Stimulated activated CD8-positive, alpha-beta memory T cell treated with anti-CD3 and anti-CD28 coated beads, Interleukin-7, amount 100 ng/mL, for 4 hours (primary cell): Measurements from ENCODE around the gene HMG20B.

Experiments
- DNase-seq, 2 donors: peaks; one replicate each; pipeline ENCODE4 v3.0.0-alpha.2; 2020; ENCODE audit warnings: low read depth in 2 of 2

HMG20B gene

DNA sequence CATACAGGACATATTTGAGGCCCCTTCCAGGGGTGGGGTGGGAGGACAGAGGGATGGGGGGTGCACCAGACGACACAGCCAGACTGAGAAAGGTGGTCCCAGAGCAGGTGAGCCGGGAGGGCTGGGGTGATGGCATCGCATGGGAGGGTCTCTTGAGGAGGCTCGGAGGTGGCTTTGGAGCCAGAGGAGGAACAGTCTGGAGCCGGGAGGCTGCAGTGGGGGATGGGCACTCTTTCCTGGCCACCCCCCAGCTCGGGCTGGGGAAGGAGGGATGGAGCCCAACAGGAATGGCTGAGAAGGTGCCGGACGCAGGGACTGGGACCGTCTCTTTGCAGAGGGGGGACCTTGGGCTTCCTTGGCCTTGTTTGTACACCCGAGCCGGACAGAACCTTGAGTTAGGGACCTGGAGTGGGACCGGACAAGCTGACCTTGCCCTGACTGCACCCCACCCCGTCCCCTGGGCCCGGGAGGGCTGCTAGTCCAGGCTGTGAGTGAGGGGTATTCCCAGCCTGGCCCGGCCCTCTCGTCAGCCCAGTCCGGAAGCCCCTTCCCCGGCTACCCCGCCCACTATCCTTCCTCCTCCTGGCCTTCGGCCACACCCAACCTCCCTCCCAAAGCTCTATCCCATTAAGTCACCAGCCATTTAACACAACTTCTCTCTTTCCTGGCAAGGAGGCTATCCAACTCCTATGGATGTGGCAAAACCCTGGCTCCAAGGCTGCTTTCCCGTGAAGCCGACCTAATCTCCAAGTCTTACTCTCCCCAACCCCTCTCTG is 34.7 kb downstream of the HMG20B start:
- DNase-seq = no peak

DNA sequence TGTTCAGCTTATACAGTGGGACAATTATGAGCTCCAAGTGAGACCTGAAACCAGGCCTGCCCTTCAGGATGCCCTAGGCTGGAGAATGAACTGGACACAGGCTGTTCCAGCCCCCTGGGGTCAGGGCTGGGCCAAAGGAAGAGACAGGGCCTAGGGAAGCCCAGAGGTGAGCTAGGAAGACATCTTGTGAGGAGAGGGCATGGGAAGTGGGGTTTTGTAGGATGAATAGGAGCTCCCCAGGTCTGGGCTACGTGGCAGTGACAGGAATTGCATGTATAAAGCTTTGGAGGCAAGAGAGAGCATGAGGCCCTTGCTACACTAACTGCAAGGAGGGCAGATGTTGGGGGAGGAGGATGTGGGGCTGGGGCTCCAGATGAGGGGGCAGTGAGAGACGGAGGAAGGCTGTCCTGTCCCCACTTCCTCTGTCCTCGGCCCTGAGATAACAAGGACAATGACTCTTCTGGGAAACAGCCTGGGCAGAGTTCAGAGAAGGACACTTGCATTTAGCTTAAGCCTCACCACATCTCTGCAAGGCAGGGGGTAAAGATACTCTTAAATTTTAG is 35.4 kb downstream of the HMG20B start:
- DNase-seq = no peak

DNA sequence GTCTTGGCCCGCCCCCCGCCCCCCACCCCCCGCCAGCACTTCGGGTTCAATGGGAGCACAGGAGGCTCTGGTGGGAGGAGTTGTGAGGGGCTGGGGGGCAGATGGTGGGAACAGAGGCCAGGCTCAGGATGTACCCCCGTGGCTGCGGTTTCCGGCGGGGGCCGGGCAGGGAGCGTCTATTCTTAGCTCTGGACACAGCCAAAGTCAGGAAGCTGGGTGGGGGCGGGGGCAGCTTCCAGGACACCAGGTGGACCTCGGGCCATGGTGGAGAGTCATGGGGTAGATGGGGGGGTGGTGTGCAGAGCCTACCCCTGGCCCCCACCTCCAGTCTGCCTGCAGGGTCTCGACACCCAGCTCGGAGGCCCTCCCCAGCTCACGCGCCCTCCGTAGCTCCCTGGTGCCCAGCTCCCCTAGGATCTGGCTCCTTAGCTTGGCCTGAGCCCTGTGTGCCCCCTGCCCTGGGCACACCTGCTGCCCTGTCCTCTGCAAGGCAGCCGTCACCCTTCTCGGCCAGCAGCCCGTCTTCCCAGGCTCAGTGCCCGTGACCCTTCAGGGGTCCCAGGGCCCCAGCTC is 36.1 kb downstream of the HMG20B start:
- DNase-seq = no peak

DNA sequence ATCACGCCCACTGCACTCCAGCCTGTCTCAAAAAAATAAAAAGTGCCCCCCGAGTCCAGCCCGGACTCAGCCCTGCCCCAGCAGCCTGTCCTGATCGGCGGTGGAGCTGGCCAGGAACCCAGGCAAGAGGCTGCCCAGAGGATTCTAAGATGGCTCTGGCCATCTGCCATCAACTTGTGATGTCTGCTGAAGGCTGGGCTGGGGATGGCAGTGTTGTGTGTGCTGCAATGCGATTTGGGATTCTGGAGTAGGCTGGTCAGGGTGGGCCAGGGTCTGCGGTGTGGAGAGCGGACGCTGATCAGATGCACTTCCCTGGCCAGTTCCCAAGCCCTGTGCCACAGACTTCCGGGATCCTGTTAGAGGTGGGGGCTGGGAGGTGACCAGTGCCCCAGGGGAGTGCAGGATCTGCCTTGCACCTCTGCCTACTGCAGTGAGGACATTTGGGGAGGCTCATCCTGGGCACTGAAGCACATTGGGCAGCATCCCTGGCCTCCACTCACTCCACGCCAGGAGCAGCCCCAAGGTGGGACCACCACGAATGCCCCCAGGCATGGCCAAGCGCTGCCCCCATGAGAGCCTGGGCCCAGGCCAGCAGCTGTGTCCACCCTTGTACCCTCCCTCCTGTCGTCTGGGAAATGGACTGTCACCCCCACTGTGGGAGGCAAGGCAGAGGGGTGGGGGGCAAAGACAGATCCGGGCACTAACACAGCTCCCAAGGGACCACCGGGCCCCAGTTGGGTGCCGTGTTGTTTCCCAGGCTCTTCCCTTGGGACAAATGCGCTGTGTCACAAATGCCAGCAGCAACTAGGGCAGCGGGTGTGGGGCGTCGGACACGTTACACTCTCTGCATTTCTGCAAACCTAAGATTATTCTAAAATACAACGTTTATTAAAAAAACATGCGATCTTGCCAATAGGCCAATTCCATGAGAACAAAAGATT is 37.3 kb downstream of the HMG20B start:
- DNase-seq = no peak

DNA sequence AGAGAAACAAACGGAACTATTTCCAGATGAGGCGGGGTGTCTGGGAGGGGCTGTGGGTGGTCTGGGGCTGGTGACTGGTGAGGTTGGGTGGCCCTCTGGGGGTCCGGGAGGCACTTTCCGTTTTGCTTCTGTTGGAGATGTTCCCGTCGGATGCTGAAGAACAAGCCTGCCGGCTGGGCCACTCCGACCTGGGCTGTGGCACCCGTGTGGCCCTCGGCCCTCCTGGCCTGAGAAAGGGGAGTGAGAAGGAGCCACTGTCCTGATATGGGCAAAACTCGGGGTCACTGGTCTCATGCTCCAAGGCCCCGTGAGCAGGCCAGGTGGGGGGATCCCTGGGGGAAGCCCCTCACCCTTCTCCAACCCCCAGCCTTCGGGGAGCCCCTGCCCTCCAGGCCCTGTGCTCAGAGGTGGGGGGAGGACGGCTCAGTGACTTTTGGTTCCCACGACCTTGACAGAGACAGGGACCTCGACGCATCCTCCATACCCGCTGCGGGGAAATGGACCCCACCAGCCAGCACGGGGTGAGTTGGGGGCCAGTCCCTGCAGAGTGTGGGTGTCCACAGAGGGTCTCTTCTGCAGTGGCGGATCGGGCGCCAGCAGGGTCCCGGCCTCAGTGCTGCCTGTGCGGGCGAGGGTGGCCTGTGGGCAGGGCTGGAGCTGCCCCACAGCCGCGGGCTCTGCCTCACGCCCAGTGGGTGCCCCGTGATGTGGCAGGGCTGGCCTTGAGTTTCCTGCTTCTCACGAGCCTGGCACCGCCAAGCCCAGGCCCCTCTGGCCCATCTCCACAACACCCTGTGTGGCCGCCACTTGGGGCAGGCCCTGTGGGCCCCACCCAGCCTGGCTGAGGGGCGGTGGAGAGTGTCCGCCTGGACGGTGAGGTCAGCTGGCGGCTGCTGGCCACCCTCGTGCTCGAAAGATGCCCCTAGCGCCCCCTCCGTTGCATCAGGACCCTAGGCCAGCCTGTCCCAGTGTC is 38.3 kb downstream of the HMG20B start:
- DNase-seq = no peak

DNA sequence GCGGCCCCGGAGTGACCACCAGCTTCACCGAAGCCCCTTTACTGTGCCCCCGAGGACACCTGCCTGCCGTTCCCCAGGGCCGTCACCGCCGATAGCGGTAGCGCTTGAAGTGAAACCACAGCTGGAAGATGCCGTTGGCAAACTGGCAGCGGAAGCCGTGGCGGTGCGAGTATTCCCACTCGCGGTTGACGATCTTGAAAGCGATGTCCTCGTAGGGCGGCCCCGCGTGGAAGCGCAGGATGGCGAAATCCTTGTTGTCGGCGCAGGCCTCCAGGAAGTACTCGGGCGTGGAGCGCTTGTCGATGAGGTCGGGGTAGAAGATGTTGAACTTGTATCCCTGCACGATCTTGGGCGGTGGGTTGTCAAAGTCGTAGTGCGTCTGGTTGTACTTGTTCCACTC is 39.1 kb downstream of the HMG20B start:
- no peak for DNase-seq

DNA sequence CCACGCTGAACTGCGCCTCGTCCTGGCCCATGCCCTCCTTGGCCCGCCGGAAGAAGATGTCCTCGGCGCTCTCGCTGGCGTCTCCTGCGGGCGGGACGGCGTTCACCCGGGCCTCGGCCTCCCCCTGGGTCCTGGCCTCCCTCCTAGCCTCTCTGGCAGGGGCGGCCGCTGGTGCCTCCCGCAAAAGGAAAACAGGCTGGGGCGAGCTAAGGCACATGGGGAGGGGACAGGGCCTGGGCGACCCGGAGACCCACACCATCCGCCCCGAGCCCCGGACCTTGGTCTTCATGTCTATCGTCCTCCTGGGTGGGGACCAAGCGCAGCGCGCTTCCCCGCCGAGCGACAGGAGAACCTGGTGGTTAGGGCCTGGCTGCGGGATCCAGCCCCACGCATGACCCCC is 39.6 kb downstream of the HMG20B start:
- DNase-seq = no peak

DNA sequence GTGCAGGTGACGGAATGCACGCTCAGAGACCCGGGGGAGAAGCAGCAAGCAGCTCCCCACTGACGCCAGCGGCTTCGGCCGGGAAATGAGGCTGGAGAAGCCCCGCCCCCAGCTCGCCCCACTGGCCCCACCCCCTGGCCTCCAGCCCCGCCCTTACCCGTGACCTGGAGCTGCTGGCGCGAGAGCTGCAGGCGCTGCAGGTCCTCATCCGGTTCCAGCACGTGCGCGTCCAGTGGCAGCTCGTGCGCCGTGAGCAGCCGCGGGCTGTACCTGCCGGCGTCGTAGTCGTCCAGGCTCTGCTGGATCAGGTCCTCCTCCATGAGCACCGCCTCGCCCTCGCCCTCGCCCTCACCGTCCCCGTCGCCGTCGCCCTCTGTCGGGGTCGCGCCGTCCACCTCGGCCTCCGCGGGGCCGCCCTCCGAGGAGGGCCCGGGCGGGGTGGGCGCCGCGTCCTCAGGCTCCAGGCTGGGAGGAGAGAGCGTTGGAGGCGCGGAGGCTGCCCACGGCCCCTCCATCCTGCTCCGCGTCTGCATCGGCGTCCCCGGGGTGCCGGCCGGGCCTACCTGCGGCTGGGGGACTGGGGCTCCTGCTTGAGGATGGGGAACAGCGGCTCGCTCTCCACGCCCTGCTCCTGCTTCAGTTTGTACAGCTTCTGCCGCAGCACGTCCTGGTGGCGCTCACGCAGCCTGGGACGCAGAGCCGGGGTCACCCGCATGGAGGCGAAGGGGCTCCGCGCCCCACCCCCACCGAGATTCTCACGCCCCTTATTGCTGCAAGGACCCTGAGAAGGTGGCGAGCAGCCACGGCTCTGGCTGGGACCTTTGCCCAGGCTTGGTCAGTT is 40.4 kb downstream of the HMG20B start:
- DNase-seq = no peak

DNA sequence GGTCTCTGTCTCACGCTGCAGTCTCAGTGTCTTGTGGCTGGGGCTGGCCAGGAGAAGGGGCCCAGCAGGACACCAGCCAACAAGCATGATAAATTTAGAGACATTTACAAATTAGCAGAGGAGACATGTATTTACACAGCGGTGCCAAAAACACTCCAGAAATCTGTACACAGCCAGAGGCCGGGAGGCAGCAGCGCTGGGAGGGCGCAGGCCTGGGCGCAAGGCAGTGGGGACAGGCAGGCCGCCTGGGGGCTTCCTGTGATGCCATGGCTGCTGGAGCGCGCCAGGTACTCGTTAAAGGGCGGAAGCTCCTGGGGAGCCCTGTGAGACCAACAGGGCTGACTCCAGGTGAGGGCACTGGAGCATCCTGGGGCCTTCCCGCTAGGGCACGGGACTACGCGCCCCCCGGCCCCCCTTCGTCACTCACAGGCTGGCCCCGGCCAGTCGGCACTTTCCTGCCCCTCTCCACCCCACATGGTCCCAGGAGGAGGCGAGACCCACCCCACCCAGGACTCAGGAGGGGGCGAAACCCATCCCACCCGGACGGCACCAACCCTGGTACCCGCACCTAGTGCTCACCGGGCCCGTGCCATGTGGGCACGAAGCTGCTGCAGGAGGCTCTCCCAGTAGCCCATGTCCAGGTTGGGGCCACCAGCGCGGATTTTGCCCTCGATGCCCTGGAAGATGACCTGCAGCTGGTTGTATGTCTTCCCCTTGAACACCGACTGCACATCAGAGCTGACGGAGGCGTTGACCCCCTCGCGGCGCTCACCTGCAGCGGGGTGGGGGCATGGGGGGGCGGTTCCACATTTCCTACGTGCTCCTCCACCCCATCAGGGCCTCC is 41.3 kb downstream of the HMG20B start:
- DNase-seq = no peak

DNA sequence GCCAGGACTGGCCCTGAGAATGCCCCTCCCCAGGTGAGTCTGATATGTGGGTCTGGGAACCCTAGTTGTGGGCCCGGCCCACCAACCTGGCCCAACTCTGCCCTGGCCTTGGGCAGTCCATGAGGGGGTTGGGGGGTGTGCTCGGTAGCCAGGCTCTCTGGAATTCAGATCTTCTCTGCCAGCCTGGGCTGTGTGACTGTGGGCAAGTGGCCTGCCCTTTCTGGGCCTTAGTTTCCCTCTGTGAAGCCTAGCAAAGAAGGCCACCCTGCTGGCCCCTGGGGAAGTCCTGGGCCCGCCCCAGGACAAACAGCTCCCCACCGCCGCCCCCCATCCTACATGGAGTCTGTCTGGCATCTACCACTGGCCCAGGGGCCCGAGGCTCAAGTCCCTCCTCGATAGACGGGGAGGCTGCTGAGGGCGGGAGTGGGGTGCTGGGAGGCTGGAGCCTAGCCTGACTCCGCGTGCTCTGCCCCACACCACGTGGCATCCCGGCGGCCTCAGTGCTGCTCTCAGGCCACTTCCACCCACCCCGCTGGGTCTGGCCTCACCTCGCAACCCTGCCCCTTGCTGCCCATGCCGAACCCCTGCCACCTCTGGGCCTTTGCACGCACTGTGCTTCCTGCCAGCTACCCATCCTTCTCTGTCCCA is 42.2 kb downstream of the HMG20B start:
- DNase-seq = no peak

DNA sequence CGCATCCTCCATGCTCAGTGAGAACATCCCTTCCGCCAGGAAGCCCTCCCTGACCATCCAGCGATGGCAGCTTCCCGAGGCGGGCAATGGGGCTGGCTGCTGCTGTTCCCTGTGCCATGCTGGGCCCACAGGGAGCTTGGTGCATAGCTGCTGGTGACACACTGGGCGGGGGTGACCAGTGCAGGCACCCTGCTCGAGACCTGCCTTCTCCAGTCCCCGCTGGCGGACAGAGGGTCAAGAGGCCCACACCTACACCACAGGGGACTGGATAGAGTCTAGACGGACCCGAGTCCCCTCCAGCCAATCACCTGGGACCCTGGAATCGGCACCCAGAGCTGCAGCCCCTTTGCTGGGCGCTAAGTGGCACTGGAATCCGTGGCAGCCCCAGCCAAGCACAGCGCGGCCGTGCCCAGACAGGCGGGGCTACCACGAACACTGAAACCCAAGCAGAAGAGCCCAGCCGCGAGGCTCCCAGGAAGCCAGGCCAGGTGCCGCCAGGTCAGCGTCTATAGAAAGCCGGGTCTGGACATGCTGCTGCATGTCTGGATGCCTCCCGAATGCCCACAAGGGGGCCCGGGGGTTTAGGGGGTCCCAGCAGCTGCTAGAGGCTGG is 42.9 kb downstream of the HMG20B start:
- no peak for DNase-seq

DNA sequence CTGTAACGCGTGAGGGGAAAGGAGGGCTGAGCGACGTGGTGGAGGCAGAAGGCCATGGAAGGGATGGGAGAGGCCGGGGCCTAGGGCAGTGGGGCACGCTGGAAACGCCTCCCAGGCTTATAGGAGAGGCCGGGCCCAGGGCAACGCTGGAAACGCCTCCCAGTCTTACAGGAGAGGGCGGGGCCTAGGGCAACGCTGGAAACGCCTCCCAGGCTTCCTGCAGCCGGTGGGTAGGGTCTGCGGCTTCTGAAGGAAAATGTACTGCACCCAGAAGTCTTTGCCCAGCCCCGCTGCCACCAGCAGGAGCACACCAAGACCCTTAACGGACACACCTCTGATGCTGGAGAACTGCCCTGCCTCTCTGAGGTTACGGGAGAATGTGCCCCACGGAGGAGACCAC is 44.7 kb downstream of the HMG20B start:
- no peak for DNase-seq

DNA sequence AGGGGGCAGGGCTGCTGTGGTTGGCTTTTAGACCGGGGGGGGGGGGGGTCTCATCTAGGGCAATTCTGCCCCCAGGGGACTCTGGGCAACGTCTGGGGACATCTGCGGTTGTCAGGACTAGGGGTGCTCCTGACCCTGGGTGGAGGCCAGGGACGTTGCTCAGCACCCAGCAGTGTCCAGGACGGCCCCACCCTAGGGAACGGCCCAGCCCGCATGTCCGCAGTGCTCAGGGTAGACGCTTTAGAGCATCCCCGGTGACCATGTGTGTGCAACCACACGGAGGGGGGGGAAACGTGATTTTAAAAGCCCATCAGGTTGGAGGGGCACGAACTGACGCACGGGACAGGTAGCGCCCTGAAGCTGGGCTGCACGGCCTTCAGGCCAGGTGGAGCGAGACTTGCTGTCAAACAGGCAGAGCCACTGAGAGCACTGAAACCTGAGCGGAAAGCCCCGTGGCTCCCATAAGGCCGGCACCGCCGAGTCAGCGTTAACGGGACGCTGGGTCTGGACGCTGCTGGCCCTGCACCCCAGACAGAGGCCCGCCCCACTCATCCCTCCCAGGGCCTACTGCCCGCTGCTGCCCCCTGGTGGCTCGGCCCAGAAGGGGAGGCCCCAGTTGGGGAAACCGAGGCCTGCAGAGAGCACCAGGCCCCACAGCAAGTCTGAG is 45.5 kb downstream of the HMG20B start:
- DNase-seq = peak in 1 of 2 donors; percentile 28

DNA sequence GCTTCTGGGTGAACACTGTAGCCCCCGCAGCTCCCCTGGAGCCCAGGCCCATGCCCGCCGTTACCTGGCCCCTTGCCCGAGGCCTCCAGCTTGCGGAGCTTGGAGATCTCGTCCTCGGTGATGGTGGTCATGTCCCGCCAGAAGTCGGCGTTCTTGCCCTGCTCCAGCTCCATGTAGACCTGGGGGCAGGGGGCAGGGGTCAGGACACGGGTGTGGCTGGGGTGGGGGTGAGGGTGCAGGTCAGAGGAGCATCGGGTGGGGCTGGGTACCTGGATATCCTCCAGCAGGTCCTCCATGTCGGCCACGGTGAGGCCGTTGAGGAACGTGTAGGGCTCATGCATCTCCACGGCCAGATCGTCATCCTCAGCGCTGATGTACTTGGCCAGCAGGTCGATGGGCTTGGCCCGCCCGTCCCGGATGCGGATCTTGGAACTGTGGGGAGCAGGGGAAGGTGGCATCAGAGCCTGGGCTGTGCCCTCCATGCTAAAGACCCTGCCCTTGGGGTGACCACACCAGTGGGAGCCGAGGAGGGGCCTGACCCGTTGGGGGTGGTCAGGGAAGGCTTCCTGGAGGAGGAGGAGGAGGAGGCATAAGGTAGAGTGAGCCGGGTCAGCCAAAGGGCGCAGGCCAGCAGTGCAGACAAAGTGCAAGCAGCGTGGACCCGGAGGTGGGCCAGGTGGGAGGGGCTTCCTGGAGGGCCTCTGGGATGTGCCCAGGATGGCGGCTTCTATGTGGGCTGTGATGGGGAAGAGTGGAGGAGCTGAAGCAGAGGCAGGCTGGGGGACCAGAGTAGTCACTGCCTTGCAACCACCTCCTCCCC is 46.3 kb downstream of the HMG20B start:
- no peak for DNase-seq

DNA sequence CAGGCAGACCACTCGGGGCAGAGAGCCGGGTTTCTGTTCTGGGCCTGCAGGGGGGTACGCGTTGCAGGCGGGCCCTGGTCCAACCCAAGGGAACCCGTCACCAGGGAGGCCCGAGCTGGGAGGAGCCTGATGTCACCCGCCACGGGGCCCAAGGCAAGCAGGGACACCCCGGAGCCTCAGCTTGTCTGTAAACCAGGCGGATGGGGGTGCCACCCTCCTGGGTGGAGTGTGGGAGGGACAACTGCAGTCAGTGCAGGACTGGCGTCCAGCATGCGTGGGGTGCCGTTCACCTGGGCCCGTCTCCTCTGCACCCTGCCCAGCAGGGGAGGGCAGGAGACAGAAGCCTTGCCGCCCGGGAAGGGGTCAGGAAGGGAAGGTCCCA is 46.9 kb downstream of the HMG20B start:
- no peak for DNase-seq

DNA sequence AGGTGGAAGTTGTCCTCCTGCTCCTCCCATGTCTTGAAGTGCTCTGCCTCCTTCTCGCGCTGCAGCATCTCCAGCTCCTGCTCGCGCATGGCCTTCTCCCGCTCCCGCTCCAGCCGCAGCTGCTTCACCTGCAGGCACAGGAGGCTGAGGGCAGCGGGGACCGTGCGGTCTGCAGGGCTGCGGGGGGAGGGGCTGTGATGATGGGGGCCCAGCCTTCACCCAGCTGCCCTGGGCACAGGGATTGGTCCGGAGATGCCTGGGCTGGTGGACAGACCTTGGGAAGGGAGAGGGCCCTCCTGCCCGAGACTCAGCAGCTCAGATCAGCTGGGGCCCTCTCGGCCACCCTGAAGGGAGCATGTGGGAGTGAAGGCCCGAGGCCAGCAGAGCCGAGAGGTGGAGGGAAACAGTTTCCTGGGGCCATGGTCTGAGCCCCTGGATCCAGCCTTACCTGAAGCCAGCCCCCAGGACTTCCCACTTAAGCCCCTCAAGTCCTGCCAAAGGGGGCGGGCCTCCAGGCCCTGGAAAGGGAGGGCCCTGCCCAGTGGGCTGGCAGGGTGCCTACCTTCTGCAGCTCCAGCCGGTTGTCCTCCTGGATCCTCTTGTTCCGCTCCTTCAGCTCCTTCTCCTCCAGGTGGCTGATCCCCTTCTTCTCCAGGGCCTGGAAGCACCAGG is 47.5 kb downstream of the HMG20B start:
- no peak for DNase-seq
